Measurements from ENCODE around the gene HOXA5.

Gene HOXA5

DNA sequence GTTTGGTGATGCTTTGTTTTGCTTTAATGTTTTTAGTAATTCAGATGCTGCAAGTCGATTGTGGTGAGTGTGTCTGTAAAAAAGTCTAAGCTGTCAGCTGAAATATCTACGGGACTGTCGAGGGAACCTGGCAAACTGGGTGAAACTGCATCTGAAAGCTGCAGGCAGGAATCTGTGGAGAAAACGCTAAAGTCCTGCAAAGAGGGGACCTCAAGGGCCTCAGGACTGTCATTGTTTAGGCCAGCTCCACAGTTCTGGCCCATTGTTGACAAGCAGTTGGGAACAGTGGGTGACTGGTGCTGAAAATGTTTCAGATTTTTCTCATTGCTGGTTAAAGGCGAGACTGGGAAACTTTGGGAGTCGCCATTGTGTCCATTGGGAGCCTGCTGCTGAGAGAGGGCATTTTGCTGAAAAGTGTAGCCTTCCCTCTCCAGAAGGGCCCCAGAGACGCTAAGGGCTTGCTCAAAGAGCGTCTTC lies 42.7 kb downstream of the HOXA5 start:
- peak overlapping the region; percentile 29 for H3K27ac ChIP-seq
- DNase-seq (ENCODE audit: low read depth, low spot score), result no peak

DNA sequence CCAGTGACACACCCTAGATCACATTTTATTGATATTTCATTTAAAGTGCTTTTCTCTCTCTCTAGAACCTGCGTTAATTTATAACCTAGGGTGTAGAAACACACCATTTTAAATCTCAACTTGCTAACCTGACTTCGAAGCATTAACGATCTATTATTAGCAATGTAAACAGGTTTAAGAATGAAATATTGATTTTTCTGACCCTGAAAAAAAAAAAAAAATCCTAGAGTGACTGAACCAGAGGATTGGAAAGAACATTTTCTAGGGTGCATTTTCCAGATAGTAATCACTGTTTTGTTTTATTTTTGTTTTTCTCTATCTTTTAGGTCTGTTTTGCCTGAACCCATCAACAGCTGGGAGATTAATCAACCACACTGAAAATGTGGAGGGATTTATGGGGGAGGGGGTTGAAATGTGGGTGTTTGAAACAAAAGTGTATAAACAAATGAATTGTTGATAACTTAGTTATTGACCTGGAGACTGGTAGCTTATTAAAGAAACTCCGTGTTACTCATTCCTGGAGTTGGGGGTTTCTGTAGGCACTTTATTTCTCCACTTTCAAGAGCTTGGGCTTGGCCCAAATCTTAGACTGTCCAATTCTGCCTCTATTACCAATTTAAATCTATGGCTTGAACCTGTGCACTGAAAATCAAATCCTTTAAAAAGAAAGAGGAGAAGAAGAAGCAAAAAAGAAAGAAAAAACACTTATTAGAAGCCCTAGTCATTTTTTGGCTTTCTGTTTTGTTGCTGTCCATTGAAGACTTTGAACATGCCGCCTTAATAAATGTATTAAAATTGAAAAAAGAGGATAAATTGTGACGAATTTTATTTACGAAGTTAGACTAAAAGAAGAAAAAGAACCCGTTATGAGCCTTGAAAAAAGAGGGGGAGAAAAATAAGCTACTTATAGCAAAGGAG lies 43.8 kb downstream of the HOXA5 start:
- peak overlapping the region; percentile 95 for H3K27ac ChIP-seq
- DNase-seq (ENCODE audit: low read depth, low spot score), result no peak

DNA sequence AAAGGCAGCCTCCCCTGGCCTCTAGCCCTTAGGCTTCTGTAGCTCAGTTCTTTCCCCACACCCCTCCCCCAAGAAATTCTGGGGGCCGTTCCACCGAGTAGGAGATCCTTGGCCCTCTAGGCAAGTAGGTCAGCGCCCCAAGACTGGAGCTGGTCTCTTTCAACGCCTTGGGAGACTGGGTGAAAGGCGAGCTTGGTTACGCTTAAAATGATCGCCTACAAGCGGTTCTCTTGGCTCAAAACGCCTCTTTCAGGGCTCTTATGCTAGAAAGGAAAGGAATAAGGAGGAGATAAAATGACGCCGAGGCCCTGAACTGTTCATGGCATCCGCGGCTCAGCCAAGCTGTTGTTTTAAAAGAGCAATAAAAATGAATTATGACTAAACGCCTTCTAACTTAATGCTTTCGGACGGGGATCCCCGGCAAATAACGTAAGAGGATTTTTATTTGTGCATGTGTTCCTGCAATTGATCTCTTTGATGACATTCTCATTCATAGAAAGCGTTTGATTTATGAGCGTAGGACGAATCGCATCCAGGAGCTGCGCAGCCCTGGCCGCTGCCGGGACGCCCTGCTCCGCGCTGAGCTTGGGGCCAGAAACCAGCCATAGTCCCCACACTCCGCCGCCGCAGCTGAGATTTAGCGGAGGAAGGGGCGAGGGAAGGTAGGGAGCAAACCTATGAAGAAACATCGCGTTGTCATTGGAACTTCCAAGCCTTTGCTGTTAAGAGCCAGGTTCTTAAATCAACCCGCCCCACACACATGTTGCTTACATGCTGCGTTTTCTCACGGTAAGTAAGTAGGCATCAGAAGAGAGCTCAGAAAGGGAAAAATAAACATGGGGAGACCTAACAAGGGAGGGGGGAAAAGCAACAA lies 44.7 kb downstream of the HOXA5 start:
- peak overlapping the region; percentile 95 for H3K27ac ChIP-seq
- DNase-seq (ENCODE audit: low read depth, low spot score), result no peak

DNA sequence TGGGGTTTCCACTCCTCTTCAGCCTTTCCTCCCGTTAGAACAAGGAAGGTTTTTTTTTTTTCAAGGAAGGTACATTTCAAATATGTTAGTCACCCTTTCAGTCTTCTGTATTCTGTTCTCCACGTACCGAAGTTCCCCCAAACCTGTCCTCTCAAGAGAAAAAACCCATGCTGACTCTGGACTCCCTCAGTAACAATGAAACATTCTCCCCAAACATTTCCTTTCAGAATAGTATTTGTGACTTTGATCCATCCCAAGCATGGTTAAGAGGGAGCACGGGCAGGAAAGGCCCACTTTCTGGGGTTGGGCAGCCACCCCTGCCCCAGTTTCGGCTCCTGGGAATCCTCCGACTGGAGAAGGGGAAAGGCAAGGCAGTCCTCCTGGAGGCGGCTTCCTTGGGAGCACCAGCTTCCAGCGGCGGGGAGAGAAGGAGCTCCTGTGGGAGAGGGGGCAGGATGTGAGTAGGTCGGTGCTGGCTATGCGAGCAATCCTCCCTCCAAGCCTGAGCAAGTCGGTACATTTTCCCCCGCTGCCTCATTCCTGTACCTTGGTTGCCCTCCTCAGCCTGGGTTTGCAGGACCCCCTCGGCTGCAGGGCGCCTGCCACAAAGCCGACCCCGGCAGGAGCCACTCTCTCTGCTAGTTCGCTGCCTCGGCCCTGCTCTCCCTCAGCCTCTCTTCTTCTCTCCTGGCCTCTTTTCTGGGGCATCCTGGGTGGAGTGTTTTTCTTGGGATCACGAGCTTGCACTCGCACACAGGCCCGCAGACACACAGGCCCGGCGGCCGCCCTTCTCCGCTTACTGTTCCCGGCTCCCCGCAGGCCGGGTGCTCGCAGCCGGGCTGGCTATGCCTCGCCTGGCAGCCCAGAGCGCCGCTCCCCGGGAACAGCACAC lies 45.5 kb downstream of the HOXA5 start:
- no peak for DNase-seq (ENCODE audit: low read depth, low spot score)
- peak overlapping the region; percentile 95 for H3K27ac ChIP-seq

DNA sequence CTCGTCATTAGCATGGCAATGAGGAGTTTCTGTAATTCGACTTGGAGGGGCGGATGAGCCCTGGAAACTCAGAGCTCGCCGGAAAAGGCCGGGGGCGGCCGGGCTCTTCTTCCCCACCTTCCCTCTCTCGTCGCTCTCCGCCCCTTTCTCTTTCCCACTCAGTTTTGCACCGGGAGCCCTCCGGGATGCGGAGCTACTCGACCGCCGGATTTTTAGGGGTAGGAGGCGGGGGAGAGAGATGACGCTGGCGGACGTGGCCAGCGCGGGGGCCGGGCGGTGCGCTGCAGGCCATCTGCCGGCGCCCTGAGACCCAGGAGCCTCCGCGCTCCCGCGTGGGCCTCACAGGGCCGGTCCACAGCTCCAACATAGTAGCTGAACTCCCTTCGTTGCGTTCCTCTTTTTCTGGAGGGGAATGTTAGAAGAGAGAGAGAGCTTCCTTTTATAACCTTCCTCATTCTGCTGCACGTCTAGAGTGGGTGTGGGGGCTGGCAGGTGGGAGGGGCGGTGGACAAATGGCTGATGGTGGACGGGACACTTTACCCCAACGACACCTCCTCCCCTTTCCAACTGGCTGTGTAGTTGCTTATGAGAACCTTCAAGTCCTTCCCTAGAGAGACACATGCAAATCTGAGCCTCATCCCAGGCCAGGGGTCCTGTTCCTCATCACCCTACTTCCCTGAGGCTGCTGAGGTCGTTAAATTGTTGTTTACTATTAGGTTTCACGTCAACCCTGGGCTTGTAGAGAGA lies 46.5 kb downstream of the HOXA5 start:
- DNase-seq (ENCODE audit: low read depth, low spot score), result no peak

DNA sequence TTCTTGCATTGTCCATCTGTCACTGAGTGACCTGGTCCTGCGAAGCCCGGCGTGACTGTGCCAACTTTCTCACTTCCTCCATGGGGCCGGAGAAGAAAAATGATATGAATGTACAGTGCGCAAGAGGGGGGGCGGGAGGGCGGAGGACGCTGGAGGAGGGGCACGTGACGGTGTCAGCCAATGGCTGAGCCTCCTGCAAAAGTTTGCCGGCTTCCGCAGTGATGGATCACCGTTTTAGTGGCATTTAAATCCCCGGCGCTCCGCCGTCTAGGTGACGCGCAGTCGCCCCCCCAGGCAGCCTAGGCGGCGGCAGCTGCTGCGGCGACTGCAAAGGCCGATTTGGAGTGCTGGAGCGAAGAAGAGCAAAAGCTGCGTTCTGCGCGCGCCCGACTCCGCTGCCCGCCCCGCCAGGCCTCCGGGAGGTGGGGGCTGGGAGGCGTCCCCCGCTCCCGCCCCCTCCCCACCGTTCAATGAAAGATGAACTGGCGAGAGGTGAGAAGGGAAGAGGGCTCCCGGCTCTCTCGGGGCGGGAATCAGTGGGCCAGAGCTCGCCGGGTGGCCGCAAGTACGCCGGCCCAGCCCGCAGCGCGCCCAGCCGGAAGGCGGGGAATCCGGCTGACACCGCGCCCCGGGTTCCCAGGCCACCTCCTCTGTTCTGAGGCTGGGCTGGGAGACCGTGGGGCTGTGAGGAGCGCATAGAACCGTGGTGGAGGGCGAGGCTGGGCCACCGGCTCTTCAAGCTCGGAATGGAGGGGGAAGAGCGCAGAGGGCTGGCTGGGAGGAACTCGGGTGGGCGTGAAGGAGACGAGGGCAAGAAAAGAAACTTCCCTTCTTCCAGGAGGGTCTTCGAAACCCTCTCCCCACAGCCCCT lies 47.3 kb downstream of the HOXA5 start, which contains the start of gene HOXA1:
Gene HOXA1, minus strand, starts transcription at position 104 of the 871 bp plus-strand sequence. Its CDS starts 88 bp downstream, at position 16.
- DNase-seq (ENCODE audit: low read depth, low spot score), result peak; percentile 74
- peak within 1 kb of the TSS; percentile 95 for H3K27ac ChIP-seq

More for the DNA sequence above, 46.5 kb downstream of the HOXA5 start:
- peak overlapping the region; percentile 95 for H3K27ac ChIP-seq

DNA sequence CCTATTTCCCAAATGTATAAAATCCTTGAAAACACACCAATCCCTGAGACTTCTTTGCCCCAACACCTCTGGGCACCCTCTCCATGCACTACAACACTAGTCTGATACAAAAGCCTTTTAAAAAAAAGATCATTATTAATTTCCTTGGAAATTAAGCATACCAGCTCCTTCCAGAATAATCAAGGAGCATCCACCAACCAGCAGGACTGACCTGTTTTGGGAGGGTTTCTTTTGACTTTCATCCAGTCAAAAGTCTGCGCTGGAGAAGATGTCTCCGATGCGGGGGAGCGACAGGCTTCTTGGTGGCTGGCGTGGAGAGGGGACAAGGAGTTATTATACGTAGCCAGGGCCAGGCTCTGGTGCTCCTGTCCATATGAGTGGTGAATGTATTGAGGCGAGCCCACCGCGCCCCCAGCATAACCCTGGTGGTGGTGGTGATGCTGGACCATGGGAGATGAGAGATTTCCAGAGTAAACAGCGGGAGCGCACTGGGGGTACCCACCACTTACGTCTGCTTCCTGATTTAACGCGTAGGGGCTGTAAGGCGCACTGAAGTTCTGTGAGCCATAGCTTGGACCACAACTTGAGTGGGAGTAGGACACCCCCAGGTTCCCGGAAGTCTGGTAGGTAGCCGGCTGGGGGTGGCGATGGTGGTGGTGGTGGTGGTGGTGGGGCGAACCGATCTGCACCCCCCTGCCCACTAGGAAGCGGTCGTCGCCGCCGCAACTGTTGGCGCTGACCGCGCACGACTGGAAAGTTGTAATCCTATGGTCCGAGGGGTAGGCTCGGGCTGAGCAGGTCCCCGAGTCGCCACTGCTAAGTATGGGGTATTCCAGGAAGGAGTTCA lies 48.2 kb downstream of the HOXA5 start:
- peak overlapping the region; percentile 95 for H3K27ac ChIP-seq
- DNase-seq (ENCODE audit: low read depth, low spot score), result no peak

DNA sequence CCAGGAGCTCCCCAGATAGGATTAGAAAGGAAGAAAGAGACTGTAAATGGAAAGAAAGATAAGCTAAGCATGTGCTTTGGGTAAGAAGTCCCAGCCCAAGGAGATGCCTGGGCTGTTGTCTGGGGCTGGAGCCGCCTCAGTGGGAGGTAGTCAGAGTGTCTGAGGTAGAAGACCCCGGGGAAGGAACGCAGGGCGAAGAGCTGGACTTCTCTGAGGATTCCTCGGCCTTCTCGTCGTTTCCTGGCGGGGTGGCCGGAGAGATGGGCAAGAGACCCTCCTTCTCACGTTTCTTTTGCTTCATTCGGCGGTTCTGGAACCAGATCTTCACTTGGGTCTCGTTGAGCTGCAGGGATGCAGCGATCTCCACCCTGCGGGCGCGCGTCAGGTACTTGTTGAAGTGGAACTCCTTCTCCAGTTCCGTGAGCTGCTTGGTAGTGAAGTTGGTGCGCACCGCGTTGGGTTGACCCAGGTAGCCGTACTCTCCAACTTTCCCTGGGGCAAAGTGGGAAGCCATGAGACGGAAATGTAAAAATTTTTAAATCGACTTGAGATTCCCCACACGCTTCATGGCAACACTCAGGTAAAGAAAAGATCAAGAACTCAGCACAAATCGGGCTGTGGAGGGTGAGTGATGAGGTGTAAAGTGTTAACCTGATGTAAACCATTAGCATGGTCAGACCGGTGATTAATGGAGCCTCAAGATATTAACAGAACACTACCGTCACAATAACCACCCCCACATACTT lies 49.0 kb downstream of the HOXA5 start:
- H3K27ac ChIP-seq, result no peak overlapping the region
- no peak for DNase-seq (ENCODE audit: low read depth, low spot score)

DNA sequence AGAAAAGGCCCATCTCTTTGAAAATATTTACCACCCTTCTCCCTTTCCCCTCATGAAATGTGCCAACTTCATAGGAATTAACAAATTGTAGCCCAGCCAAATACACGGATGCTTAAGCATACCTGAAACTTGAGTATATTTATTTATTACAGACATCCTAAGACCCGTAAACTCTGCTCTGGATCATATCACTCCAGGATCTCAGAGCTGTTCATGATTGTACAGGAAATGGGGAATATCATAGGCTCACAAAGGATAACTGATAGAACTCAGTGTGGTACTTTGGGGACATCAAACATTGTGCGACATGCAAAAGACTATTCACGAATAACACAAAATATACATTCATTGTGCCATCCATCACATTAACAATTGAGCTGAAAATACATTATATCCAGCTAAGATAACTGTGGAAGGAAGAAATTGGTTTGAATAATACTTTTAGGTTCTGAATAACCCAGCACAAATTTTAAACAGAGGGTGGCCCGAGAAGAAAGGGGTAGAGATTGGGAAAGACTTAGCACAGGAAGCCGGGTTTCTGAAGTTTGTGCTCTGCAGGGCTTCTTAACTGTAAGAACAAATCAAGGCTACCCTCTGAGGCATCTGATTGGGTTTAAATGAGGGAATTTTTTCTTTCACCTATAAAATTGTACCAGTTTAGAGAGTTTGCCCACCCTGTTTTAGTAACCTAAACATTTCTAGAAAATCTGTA lies 50.1 kb downstream of the HOXA5 start:
- no peak overlapping the region for H3K27ac ChIP-seq
- no peak for DNase-seq (ENCODE audit: low read depth, low spot score)

DNA sequence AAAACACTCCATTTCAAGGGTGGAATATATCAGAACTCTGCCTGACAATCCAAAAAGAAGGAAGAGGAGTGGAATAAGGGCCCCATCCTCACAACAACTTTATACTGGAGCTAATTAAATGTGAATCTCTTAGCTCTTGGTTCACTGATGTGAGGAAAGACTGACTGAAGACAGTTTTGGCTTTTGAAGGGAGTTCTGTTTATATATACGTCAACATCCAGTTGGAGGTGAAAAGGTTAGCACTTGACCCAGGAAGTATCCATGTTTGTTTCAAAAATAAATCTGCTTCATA lies 50.7 kb downstream of the HOXA5 start:
- no peak for DNase-seq (ENCODE audit: low read depth, low spot score)
- H3K27ac ChIP-seq, result no peak overlapping the region

DNA sequence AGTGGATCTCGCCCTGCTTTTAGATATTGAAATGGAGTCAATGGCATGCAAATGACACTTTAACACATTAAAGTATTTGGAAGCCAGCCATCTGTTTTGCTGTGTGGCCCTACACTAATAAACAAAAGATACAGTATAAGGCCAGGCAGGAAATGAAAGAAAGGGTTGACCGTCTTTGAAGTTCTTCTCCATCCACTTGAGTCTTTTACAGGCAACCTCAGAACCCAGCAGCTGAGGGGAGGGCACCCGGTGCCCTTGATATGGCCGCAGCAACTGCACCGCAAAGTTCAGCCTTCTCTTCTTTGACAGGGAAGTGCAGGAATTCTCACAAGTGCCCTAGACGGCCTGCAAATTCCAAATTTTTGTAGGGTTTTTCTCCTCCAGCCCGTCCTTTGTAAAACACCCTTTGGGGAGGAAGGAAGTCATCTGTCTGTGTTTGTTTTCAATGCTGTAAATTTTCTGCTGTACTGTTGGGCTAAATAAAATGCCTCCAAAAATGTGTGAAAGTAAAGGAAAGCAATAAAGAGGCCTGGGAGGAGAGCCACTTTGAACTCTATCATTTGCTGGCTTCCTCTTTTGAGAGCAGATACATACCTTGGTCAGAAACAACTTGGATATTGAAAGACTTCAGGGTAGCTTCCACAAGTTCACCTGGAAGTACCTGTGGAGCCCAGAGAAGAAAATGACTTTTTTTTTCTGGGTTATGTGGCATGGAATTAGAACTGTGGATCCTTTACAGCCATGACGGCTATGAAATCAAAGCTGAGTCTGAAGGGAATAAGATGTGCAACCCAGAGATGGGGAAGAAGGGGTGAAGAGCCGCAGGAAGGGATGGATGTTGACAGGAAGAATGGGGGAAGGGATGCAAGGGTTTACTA lies 51.3 kb downstream of the HOXA5 start:
- no peak overlapping the region for H3K27ac ChIP-seq
- DNase-seq (ENCODE audit: low read depth, low spot score), result no peak

DNA sequence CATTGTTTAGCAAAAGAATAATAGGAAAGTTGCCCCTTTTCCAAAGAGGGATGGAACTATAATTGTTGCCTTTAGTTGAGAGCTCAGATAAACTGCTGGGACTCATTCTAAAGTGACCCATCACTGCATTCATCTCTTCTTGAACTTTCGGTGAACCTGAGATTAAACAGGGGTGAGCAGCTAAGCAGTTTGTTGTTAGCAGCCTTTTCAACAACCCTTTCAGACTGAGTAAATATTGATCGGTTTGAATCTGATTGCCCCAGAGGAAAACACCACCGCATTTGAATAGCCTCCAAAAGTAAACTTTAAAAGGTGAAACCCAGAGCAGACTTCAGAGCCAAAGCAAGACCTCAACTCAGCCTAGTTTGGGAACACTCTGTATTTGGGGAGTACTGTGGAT lies 52.4 kb downstream of the HOXA5 start:
- no peak for DNase-seq (ENCODE audit: low read depth, low spot score)
- H3K27ac ChIP-seq, result no peak overlapping the region

All from epithelial cell of prostate (primary cell).